GM18505 (cell line): Measurements from ENCODE around the gene DYSF.

ENCODE experiments used
- ATAC-seq: cut with Tn5 transposase; IDR thresholded peaks from one replicate; pipeline ENCODE4 v1.9.1; 2021; ENCODE audit not compliant: unreplicated experiment
- POLR2A ChIP-seq: IDR thresholded peaks from 4 replicates; pipeline ENCODE4 v1.6.1; 2011; ENCODE audit warnings: borderline replicate concordance; ENCODE audit not compliant: insufficient read depth, insufficient read length; ENCODE audit errors: extremely low read depth

The DYSF gene

DNA sequence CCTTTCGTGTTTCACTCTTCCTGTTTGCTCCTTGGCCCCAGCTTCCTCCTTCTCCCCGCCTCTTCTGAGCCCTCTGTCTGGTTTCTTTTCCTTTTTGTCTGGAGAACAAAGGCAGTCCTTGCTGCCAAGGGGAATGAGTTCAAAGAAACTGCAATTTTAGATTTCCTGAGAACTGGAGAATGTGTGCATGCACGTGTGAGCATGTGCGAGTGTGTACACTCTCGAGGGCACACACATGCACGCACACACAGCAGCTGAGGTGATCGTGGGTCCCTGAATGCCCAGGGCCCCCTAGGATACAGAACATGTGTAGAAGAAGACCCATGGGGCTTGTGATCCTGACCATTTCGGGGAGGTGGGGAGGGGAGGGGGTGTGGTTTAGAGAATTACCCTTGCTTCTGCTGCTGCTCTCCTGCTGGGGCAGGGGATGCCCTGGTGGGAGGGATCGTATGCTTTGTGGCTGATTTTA lies 151.8 kb downstream of the DYSF start:
- no peak for TF ChIP-seq POLR2A

DNA sequence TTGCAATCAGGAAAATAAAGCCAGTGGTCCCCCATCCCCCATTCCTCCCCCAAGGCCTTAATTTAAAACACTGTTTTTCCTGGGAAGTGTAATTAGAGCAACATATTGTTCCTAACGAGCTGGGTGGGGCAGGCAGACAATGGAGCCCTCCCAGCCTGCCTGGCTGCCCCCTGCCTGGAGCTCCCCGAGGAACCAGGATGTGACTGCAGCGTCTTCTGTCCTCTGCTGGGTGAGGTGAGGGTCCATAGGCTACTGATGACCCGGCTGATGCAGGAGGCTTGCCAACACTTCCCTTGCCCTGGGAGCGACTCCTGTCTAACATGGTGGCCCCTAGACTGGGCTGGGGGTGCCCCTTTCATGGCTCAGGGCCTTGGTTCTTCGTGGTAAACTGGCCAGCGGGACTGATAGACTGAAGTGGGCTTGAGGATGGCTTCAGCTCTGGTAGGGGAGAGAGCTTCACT lies 152.4 kb downstream of the DYSF start:
- no peak for TF ChIP-seq POLR2A
- no peak for ATAC-seq

More for the DNA sequence above, 151.8 kb downstream of the DYSF start:
- no peak for ATAC-seq

GRCh38 chr2:71606244-71606643 lies 152.9 kb downstream of the DYSF start:
- no peak for ATAC-seq

DNA sequence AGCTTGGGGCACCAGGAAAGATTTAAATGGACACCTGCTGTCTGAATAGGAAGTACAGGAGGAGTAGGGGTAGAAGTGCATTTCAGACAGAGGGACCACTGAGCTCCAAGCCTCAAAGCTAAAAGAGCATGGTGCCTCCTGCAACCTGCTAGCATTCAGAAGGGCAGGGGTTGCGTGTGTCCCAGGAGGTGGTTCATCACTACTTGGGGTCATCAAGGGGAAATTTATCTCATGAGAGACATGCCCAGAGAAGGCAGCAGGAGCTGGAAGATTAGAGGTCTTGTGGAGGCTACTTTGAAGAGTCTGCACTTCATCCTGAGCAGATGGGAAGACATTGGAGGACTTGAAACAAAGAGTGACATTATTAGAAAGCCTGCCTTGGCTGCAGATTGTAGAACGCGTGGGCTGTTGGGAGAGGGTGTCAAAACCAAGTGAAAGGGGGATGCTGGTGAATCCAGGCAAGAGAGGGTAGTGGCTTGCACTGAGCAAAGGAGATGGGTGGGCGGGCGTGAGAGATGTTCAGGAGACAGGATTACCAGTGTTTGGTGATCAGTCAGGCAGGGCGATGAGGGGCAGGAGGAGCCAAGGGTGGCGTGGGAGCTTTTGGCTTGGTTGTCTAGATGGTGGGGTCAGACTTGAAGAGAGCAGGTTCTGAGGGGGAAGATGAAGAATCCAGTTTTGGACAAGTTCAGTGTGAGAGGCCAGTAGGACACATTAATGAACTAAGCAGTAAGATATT lies 154.0 kb downstream of the DYSF start:
- ATAC-seq, result no peak
- no peak for TF ChIP-seq POLR2A

More at GRCh38 chr2:71606244-71606643, 152.9 kb downstream of the DYSF start:
- no peak for TF ChIP-seq POLR2A

- no peak for TF ChIP-seq POLR2A
- no peak for ATAC-seq
Measured at GRCh38 chr2:71608034-71608433, 154.7 kb downstream of the DYSF start.

- ATAC-seq, result no peak
- no peak for TF ChIP-seq POLR2A
Measured at GRCh38 chr2:71608441-71608840, 155.1 kb downstream of the DYSF start.

DNA sequence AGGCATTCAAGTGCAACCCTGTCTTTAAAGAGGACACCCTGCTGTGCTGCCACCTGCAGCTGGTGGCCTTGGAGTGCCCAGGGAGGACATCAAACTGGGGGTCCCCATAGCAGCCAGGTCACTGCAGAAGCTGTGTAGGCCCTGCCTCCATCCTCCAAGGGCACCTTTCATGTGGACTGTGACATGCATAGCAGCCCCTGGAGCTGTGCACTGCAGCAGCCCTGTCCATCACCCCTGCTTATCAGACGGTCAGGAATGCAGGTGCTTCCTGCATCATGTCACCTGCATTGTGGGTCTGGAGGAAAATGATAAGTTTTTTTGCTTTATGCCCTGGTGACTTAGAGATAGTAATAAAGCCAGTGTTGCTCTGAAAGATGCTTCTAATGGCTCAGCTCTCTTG lies 155.7 kb downstream of the DYSF start:
- TF ChIP-seq POLR2A, result no peak
- no peak for ATAC-seq

GRCh38 chr2:71609441-71609840 lies 156.1 kb downstream of the DYSF start:
- ATAC-seq, result no peak
- TF ChIP-seq POLR2A, result no peak

GRCh38 chr2:71609958-71610357 lies 156.6 kb downstream of the DYSF start:
- TF ChIP-seq POLR2A, result no peak
- ATAC-seq, result no peak

DNA sequence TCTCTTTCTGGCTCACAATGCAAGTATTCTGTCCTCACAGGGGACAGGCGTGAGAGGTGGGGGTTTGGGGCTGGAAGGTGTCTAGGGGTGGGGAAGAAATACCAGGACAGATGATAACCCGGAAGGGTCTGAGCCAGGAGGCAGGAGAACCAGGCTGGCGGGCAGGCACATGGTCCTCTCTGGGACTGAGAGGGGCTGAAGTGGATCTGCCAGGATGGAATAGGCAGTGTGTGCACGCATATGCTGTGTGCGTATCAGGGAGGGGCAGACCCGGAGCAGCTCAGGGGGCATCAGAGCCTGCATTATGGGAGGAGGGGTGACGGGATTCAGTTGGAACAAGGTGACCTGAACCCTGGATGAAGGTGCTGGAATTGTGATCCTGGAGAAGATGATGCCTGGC lies 157.3 kb downstream of the DYSF start:
- no peak for ATAC-seq
- TF ChIP-seq POLR2A, result no peak

DNA sequence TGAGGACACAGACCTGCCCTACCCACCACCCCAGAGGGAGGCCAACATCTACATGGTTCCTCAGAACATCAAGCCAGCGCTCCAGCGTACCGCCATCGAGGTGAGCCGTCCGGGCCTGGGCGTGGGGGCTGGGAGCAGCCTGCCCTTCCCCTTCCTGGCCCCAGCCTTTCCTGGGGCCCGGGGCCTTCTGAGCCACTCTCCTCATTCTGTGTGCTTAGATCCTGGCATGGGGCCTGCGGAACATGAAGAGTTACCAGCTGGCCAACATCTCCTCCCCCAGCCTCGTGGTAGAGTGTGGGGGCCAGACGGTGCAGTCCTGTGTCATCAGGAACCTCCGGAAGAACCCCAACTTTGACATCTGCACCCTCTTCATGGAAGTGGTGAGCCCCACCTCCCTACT lies 157.9 kb downstream of the DYSF start:
- ATAC-seq, result no peak
- no peak for TF ChIP-seq POLR2A

DNA sequence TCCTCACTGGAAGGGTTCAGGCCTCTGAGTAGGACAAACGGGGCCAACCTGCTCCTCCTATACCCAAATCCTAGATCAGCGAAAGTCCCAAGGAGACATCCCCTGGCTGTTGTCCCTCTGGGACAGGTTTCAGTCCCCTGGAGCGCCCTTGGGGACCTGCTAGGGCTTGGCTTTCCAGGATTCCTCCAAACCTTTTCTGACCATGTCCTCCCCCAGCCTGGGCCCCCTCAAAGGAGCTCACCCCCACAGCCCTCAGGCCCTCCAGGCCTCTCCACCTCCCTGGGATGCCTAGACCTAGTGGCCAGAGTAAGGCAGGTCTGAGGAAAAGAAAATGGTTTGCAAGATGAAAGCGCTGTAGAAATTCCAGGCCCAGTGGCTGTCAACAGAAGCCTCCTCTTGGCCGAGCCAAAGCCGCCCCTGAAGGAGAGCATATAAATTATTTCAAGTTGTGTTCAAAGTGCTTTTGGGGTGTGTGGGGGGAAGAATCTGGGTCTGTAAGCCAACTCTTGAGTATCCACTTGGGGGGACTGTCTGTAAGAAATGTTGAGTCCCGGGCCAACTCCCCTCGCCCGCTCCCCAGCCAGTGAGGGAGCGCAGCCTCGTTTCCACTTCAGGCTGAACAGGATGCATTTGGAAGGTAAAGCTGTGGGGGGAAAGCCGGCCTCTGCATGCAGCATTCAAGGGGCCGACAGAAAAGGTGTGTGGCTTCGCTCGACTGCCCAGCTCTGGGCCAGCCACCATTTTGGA lies 158.6 kb downstream of the DYSF start:
- no peak for TF ChIP-seq POLR2A
- no peak for ATAC-seq

DNA sequence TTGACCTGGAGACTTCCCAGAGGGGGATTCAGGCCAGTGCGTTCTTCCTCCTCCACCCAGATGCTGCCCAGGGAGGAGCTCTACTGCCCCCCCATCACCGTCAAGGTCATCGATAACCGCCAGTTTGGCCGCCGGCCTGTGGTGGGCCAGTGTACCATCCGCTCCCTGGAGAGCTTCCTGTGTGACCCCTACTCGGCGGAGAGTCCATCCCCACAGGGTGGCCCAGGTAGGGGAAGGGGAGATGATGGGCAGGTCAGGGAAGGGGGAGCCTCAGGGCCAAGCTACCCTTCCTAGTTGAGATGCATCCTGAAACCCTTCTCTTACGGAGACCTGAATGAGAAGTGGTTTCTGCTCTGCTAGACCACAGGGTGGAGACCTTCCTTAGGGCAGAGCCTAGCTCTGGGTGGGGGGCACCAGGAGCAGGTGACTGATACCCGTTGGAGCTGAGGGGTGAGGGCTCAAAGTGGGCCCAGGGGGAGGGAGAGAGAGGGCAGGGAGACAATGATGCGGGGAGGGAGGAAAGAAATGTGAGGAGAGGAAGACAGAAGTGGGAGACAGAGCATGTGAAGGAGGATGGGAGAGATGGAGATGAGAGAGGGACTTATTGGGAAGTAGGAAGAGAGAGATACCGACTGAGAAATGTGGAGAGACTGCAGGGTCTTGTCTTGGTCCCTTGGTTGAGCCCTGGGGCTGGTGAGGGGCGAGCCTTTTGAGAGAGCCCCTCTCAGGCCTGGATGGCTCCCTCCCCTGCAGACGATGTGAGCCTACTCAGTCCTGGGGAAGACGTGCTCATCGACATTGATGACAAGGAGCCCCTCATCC lies 159.4 kb downstream of the DYSF start:
- no peak for ATAC-seq
- TF ChIP-seq POLR2A, result no peak
